GM12891 (cell line): ENCODE data around the gene VASP.

Source experiments
- DNase-seq: peaks from one replicate; pipeline ENCODE4 v3.0.0; 2011; ENCODE audit warnings: low spot score; ENCODE audit not compliant: insufficient read length
- FAIRE-seq: peaks from 2 replicates; lab custom pipeline; 2011; peaks lifted over from hg19 to GRCh38; lab: Jason Lieb, UNC
- PAX5 ChIP-seq: IDR thresholded peaks from 2 replicates; pipeline ENCODE4 v1.6.1; 2011; ENCODE audit warnings: low read length, moderate library complexity, mild to moderate bottlenecking; ENCODE audit not compliant: insufficient read depth, severe bottlenecking
- POLR2A ChIP-seq: IDR thresholded peaks from 2 replicates; pipeline ENCODE4 v1.6.1; 2011; ENCODE audit warnings: low read depth, low read length, control low read depth
- POLR2AphosphoS5 ChIP-seq: IDR thresholded peaks from 2 replicates; pipeline ENCODE4 v1.6.1; 2011; ENCODE audit warnings: low read depth, low read length, control low read depth
- POU2F2 ChIP-seq: IDR thresholded peaks from 2 replicates; pipeline ENCODE4 v1.6.1; 2011; ENCODE audit warnings: low read depth, mild to moderate bottlenecking, control low read depth, low read length, moderate library complexity
- SPI1 ChIP-seq: IDR thresholded peaks from 2 replicates; pipeline ENCODE4 v1.6.1; 2011; ENCODE audit warnings: low read depth, low read length, control low read depth
- TAF1 ChIP-seq: IDR thresholded peaks from 2 replicates; pipeline ENCODE4 v1.6.1; 2011; ENCODE audit warnings: low read depth, low read length, control low read depth

VASP gene

DNA sequence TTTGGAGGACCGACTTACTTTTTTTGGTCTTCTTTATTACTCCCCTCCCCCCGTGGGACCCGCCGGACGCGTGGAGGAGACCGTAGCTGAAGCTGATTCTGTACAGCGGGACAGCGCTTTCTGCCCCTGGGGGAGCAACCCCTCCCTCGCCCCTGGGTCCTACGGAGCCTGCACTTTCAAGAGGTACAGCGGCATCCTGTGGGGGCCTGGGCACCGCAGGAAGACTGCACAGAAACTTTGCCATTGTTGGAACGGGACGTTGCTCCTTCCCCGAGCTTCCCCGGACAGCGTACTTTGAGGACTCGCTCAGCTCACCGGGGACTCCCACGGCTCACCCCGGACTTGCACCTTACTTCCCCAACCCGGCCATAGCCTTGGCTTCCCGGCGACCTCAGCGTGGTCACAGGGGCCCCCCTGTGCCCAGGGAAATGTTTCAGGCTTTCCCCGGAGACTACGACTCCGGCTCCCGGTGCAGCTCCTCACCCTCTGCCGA is 39.1 kb upstream of the VASP start:
- DNase-seq (no peak), FAIRE-seq (peak; percentile 5)
- TF ChIP-seq POU2F2 = no peak
- 0 out of 2 replicates have a peak, but pooled peaks have one; percentile 2 for TF ChIP-seq TAF1

DNA sequence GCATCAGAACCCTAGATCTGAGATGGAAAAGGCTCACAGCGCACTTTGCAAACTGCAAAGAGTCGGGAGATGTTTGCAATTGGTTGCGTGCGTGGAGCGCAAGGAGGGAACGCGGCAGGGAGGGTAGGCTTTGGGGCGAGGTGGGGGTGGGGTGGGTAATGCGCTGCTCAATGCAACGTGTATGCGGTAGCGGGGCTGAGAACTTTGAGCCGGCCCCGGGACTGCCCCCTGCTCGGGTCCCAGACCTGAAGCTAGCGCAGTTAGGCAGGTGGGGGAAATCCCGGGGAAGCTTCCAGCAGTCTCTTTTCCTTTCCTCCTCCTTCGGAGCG is 38.5 kb upstream of the VASP start:
- FAIRE-seq (no peak), DNase-seq (no peak)
- TF ChIP-seq PAX5 = no peak
- no peak for TF ChIP-seq POLR2AphosphoS5
- TF ChIP-seq SPI1 = no peak
- TF ChIP-seq TAF1 = 0 out of 2 replicates have a peak, but pooled peaks have one; percentile 12
- no peak for TF ChIP-seq POLR2A
- no peak for TF ChIP-seq POU2F2

GRCh38 chr19:45469132-45469944 is 37.9 kb upstream of the VASP start:
- DNase-seq = peak; percentile 92
- TF ChIP-seq POU2F2 (no peak), POLR2A (peak; percentile 60), PAX5 (no peak), POLR2AphosphoS5 (no peak), TAF1 (no peak)
- peak; percentile 100 for FAIRE-seq

DNA sequence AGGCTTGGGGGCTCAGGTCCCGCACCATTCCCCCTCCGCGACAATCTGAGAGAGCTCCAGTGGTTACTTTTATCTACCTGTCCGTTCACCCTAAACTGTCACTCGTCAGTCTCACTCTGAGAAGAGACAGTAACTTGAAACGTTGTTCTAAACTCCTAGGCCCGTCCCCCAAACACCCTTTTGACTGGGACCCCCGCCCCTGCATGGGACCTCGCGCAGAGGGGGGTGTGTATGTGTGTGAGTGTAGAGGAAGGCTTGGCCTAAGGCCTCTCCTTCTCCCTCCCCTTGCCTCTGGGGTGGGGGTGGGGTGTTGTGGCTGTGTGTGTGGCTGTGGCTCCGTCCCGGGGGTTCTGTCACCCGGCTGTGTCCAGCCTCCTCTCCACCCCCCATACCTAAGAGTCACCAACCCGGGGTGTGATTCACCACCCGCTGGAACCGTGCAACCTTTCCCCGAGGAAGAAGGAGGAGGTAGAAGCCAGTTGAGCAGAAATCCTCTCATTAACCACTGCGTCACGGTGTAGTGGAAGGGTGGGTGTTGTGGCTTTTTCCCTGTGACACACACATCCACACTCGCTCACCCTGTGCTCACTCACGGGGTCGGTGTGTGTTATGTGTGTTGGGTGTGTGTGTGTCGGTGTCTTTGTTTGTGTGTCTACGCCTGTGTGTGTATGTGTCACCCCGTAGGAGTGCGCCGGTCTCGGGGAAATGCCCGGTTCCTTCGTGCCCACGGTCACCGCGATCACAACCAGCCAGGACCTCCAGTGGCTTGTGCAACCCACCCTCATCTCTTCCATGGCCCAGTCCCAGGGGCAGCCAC is 37.1 kb upstream of the VASP start:
- no peak for FAIRE-seq
- no peak for DNase-seq
- 0 out of 2 replicates have a peak, but pooled peaks have one; percentile 13 for TF ChIP-seq POU2F2
- TF ChIP-seq PAX5 = no peak

DNA sequence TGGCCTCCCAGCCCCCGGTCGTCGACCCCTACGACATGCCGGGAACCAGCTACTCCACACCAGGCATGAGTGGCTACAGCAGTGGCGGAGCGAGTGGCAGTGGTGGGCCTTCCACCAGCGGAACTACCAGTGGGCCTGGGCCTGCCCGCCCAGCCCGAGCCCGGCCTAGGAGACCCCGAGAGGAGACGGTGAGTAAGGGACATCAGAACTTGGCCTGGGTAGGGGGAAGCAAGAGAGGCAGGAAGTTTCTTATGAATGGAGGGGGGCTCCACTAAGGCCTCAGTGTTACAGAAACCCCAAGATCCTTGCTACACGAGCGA is 36.6 kb upstream of the VASP start:
- FAIRE-seq = no peak
- no peak for TF ChIP-seq PAX5
- no peak for DNase-seq

- DNase-seq = no peak
- no peak for FAIRE-seq
- TF ChIP-seq POU2F2 = no peak
- no peak for TF ChIP-seq POLR2AphosphoS5
- no peak for TF ChIP-seq SPI1
- no peak for TF ChIP-seq POLR2A
- no peak for TF ChIP-seq TAF1
Observed at GRCh38 chr19:45471111-45471930, 36.0 kb upstream of the VASP start.

DNA sequence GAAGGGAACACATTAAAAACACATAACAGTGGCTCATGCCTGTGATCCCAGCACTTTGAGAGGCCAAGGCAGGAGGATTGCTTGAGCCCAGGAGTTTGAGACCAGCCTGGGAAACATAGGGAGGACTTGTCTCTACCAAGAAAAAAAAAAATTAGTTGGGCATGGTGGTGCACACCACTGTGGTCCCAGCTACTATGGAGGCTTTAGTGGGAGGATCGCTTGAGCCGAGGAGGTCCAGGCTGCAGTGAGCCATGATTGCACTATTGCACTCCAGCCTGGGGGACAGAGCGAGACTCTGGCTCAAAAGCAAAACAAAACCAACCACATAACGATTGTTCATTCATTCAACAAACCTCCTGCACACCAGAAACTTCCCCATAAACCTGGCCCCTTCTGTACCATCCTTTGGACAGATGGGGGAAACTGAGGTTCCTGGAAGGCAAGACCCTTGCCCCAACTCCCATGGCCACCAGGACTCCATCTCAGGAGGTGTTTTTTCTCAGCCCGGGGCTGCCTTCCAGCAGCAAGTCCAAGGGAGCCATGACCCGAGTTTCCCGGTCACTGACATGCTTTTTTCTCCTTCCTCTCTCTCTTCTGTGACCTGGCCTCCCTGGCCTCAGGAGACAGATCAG is 35.2 kb upstream of the VASP start:
- FAIRE-seq = no peak
- no peak for DNase-seq
- TF ChIP-seq POLR2A (no peak), SPI1 (no peak), POU2F2 (no peak), TAF1 (no peak)

GRCh38 chr19:45472563-45473366 is 34.5 kb upstream of the VASP start:
- TF ChIP-seq SPI1 (no peak), POLR2A (no peak), PAX5 (no peak), POLR2AphosphoS5 (no peak), POU2F2 (no peak), TAF1 (no peak)
- DNase-seq (no peak), FAIRE-seq (no peak)

DNA sequence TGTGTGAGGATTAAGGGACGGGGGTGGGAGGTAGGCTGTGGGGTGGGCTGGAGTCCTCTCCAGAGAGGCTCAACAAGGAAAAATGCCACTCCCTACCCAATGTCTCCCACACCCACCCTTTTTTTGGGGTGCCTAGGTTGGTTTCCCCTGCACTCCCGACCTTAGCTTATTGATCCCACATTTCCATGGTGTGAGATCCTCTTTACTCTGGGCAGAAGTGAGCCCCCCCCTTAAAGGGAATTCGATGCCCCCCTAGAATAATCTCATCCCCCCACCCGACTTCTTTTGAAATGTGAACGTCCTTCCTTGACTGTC is 34.0 kb upstream of the VASP start:
- no peak for DNase-seq
- FAIRE-seq = no peak
- TF ChIP-seq POLR2AphosphoS5 (no peak), SPI1 (no peak), TAF1 (no peak), POLR2A (no peak), PAX5 (no peak), POU2F2 (no peak)
